LoVo (cell line): ENCODE measurements around the gene GMPR.

Experiments used
- DNase-seq: peaks from one replicate; pipeline ENCODE4 v3.0.0-alpha.2; 2016; ENCODE audit warnings: low spot score

The GMPR gene

GRCh38 chr6:16272201-16272600 lies 33.8 kb downstream of the GMPR start:
- DNase-seq, result no peak

DNA sequence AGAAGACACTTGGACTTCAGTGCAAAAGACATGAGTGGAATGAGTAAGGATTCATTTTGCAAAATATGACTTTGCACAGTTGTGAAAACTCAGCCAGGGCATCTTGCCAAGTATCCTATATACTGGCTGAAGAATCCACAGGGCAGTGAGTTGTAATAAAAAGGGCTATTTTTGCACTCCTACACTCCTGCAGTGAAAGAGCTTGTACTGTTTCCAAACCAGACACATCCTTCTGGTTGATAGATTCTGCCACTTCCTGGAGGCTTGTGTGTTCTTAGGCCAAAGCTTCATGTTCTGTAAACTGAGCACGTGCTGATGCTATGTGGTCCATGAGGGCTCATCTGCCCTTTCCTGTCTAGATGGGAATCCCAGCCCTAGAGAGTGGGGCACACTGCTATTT lies 34.9 kb downstream of the GMPR start:
- DNase-seq, result no peak

DNA sequence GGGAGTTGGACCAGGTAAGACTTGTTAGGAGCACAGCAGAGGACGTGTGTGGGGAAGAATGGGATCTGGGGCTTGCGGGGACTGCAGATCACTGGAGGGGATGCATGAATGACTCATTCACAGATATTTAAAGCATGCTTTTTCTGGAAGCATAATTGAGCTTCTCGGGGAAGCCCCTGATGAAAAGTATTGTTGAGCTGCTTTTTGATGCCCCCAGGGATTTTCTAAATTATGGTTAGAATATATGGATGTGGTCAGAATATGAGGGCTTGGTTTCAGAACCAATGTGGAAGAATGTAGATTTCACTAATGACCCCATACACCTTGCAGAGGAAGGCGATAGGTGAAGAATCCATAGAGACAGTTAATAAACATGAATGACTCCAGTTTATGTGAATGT lies 36.1 kb downstream of the GMPR start:
- no peak for DNase-seq

DNA sequence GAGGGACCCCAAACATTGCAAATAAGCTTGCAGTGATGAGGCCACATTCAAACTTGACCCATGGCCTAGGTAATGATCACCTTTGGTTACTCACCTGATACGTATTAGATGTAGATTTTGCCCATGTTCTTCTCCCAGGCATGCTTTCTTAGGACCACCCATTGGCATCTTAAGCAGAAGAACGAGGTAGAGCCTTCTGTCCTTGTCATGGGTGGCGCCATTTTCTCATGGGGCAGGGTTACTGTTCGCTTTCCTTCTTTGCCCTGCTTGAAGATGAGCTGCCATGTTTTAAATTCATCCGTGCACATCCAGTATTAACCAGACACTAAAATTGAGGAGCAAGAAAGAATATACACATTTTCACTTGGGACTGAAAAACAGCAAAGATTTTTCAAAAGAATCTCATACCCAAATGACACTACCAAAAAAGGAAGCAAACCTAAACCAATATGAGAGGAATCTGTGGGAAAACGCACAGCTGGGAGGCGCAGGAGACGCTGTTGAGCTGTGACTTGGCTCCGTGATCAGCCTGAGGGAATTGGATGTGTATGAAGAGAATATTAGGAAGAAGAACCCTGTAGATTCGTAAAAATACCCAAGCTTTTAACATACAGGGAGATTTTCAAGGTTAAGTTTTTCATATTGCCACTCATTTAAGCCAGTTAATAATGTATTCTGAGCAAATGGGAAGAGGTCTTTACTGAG lies 36.6 kb downstream of the GMPR start:
- no peak for DNase-seq

DNA sequence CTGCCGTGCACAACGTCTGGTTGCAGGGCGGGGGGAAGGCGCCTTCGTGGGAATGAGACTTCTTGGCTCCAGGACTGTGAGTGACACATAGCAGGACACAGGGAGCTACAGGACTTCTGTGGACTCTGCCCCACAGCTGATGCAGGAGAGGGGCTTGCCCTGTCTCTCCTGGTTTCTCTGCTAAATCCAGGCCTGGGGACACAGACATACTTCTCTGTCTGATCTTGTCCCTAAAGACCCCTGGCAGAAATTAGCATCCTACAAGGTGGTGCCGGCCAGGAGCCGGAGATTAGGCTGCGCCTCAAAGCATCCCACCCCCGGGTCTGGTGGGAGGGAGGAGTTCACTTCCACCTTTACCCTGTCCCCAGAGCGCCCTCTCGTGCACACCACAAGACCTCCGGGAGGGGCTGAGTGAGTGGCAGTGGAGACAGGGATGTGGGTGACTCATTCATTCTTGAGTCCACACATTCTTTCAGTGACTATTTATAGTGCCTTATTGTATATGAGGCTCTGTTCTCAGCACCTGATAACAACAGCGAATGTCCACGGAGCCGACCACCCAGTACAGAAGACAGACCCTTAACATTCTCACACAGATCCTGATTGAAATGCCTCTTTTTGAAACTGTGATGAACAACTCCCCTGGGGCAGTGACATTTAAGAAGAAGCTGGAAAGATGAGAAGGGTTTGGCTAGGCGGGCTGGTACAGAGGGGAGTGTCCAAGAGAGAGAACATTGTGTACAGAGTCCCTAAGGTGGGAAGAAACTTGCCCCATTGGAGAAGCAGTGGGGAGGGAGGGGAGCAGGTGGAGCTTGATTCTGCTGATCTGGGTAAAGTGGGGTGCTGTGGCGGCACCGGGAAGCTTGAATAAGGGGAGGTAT lies 39.0 kb downstream of the GMPR start:
- peak; percentile 64 for DNase-seq

GRCh38 chr6:16278048-16278724 lies 39.8 kb downstream of the GMPR start:
- peak; percentile 40 for DNase-seq

GRCh38 chr6:16278750-16279149 lies 40.4 kb downstream of the GMPR start:
- no peak for DNase-seq

DNA sequence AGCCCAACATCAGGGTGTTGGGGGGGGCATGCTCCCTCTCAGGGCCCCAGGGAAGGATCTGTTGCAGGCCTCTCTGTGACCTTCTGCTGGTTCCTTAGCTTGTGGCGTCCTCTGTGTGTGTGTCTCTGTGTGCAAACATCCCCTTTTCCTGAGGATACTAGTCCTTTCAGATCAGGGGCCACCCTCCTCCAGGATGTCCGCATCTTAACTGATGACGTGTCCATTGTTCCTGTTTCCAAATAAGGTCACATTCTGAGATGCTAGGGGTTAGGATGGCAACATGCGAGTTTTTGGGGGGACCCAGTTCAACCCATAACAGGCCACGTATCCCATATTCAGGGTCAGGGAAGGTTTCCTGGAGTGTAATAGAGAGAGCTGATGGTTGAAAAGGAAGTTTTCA lies 40.9 kb downstream of the GMPR start:
- DNase-seq, result no peak

GRCh38 chr6:16282370-16282769 lies 44.0 kb downstream of the GMPR start:
- DNase-seq, result no peak

GRCh38 chr6:16284472-16284871 lies 46.1 kb downstream of the GMPR start:
- DNase-seq, result no peak

DNA sequence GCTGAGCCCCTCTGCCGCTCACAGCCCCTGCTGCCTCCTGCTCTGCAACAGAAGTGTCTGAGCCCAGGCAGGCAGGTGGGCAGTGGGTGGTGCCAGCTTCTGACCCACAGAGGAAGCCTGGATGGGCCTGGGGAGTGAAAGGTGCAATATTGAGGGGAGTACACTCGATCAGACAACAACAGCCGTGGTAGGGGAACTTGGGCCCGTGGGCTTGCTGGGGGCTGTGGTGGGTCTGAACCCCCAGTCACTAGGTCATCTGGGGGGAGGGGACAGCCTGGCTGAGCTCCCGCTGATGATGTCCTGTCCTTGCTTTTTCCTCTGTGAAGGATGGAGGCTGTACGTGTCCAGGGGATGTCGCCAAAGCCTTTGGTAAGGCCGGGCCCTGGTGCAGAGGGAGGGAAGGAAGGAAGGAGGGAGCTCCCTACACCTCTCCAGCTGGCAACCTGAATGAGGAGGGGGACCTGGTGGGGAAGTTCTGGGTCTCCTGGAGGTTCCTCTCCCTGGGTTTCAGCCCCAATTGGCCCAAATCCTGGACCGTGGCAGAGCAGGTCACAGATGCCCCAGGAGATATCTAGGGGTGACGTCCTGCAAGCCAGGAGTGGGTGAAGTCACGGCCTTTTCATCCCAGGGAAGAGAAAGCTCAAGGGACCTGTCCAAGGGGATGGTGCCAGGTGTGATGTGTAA lies 47.2 kb downstream of the GMPR start:
- no peak for DNase-seq

- no peak for DNase-seq
Observed at GRCh38 chr6:16286151-16286522, 47.8 kb downstream of the GMPR start.

DNA sequence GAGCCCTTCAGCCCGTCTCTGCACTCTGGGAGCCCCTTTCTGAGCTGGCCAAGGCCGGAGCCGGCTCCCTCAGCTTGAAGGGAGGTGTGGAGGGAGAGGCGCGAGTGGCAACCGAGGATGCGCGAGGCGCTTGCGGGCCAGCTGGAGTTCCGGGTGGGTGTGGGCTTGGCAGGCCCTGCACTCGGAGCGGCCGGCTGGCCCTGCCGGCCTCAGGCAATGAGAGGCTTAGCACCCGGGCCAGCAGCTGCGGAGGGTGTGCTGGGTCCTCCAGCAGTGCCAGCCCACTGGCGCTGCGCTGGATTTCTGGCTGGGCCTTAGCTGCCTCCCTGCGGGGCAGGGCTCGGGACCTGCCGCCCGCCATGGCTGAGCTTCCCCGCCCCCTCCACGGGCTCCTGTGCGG lies 49.8 kb downstream of the GMPR start:
- no peak for DNase-seq

GRCh38 chr6:16291739-16292138 lies 53.4 kb downstream of the GMPR start:
- no peak for DNase-seq

- no peak for DNase-seq
Observed at GRCh38 chr6:16292432-16292831, 54.0 kb downstream of the GMPR start.

- DNase-seq, result no peak
Observed at GRCh38 chr6:16292942-16293341, 54.6 kb downstream of the GMPR start.

DNA sequence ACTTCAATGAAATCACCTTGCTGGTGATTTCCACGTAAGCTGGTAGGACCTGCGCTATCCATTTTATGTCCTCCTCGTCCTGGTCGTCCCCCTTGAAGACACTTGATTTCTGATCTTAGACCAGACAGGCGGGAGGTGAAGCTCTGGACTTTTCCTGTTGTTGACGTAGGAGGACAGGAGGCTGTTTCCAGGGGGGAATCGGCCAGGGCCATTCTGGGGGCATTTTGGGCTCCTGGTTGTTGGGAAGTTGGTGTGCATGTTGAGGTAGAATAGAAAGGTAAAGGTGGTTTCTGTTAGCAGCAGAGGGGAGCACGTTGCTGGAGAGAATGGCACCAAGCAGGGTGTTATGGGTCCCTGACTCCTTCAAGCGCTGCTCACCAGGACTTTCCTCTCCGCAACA lies 56.0 kb downstream of the GMPR start:
- no peak for DNase-seq

GRCh38 chr6:16295060-16295459 lies 56.7 kb downstream of the GMPR start:
- DNase-seq, result no peak

DNA sequence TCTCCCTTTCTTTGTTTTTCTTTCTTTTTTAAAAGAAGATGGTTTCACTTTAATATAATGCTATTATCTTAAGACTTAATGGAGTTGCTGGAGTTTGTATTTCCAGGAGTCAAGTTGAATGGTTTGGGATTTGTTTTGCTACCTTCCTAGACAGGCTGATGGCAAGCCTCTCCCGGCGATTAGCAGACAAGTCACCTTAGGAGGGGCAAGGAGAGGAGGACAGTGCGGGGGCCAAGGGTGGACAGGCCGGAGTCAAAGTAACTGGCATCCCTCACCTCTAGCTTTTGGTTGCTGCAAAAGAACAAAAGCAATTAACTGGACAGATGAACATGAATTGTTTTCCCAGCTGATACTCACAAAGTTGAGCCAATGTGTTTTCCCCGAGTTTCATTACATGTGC lies 57.1 kb downstream of the GMPR start:
- no peak for DNase-seq

GRCh38 chr6:16296061-16296670 lies 57.8 kb downstream of the GMPR start:
- no peak for DNase-seq

DNA sequence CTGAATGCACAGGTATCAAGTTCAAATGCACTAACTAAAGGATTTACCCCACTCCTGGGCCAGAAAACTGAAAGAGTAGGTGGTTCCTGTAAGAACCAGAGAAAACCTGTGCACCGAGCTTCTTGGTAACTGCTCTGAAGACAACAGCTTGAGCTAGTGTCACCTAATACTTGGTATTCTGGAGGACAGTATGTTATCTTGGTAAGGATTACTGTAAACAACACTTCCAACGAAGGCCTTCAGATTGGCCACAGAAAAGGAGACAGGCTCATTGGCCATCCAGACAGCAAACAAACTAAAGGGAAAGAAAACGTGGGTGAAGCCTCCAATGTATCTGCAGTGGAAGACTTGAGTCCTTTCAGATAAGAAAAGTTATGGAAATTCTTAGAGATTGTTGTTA lies 61.5 kb downstream of the GMPR start:
- DNase-seq, result no peak

GRCh38 chr6:16301511-16301910 lies 63.1 kb downstream of the GMPR start:
- DNase-seq, result no peak
